Neural cell (in vitro differentiated cells): ENCODE data around the gene MINDY4. TPM values are rescaled to one million over a fixed set of nuclear protein-coding genes. Genes with fewer than 3 reads are reported as not detected.

Experiments
- H2AFZ ChIP-seq: fragments of 200-600, 300-800 bp; sonication (generic), shearing (Covaris generic); 2 replicates; pipeline ENCODE4 v1.6.0; 2014; ENCODE audit warnings: low read depth, mild to moderate bottlenecking, antibody characterized with exemption, low read length, moderate library complexity
- H3F3A ChIP-seq: fragments of 200-600 bp; shearing (Covaris generic); 2 replicates; pipeline ENCODE4 v1.6.1; 2016; ENCODE audit warnings: mild to moderate bottlenecking, moderate library complexity, mixed read lengths, antibody characterized with exemption, low read length; ENCODE audit not compliant: insufficient read depth, poor library complexity, severe bottlenecking
- H3K27ac ChIP-seq: fragments of 200-600, 300-800 bp; sonication (generic), shearing (Covaris generic); 2 replicates; pipeline ENCODE4 v1.5.1; 2014; ENCODE audit warnings: mild to moderate bottlenecking, low read length, moderate library complexity
- H3K27me3 ChIP-seq: fragments of 300-800, 200-600 bp; sonication (generic), shearing (Covaris generic); 2 replicates; pipeline ENCODE4 v1.6.0; 2014; ENCODE audit warnings: mild to moderate bottlenecking, low read depth, low read length, moderate library complexity; ENCODE audit not compliant: insufficient read depth
- H3K36me3 ChIP-seq: fragments of 300-800, 200-600 bp; sonication (generic), shearing (Covaris generic); 2 replicates; pipeline ENCODE4 v1.5.1; 2014; ENCODE audit warnings: mild to moderate bottlenecking, antibody characterized with exemption, low read length, moderate library complexity; ENCODE audit not compliant: insufficient read depth
- H3K4me2 ChIP-seq: fragments of 300-800, 200-600 bp; sonication (generic), shearing (Covaris generic); 2 replicates; pipeline ENCODE4 v1.6.0; 2014; ENCODE audit warnings: mild to moderate bottlenecking, low read length
- H3K4me3 ChIP-seq: fragments of 300-800, 200-600 bp; sonication (generic), shearing (Covaris generic); 2 replicates; pipeline ENCODE4 v1.5.1; 2014; ENCODE audit warnings: mild to moderate bottlenecking, low read length, moderate library complexity
- H3K79me2 ChIP-seq: fragments of 200-600 bp; shearing (Covaris generic); replicated peaks from 2 replicates; pipeline ENCODE4 v1.6.0; 2014; ENCODE audit warnings: mild to moderate bottlenecking, low read length, moderate library complexity; ENCODE audit not compliant: insufficient read depth
- H3K9ac ChIP-seq: fragments of 300-800, 200-600 bp; sonication (generic), shearing (Covaris generic); 2 replicates; pipeline ENCODE4 v1.6.1; 2016; ENCODE audit warnings: mild to moderate bottlenecking, low read length, mixed read lengths
- H3K9me2 ChIP-seq: fragments of 200-600 bp; shearing (Covaris generic); 2 replicates; pipeline ENCODE4 v1.6.1; 2016; ENCODE audit warnings: mild to moderate bottlenecking, low read length, mixed read lengths; ENCODE audit not compliant: insufficient read depth
- H3K9me3 ChIP-seq: fragments of 200-600, 300-800 bp; sonication (generic), shearing (Covaris generic); 2 replicates; pipeline ENCODE4 v1.6.1; 2016; ENCODE audit warnings: mild to moderate bottlenecking, mixed run types, low read length, moderate library complexity, mixed read lengths
- H4K20me1 ChIP-seq: fragments of 200-600 bp; shearing (Covaris generic); 2 replicates; pipeline ENCODE4 v1.6.1; 2016; ENCODE audit warnings: mild to moderate bottlenecking, mixed run types; ENCODE audit not compliant: insufficient read depth
- CTCF ChIP-seq: fragments of 450-650 bp; IDR thresholded peaks from 2 replicates; pipeline ENCODE4 v1.5.1; 2014; ENCODE audit warnings: antibody characterized with exemption, mild to moderate bottlenecking, moderate library complexity; ENCODE audit not compliant: poor library complexity, severe bottlenecking
- EP300 ChIP-seq: fragments of 450-650 bp; conservative IDR thresholded peaks from 2 replicates; pipeline ENCODE4 v1.6.1; 2014; ENCODE audit warnings: antibody characterized with exemption, mild to moderate bottlenecking, moderate library complexity; ENCODE audit not compliant: poor library complexity, severe bottlenecking
- EZH2 ChIP-seq: fragments of 200-600, 300-800 bp; shearing (Covaris generic), sonication (generic); IDR thresholded peaks from 2 replicates; pipeline ENCODE4 v1.6.1; 2014; ENCODE audit warnings: antibody characterized with exemption, low read length, borderline replicate concordance, mild to moderate bottlenecking; ENCODE audit not compliant: insufficient read depth, poor library complexity, severe bottlenecking
- MXI1 ChIP-seq: fragments of 450-650 bp; conservative IDR thresholded peaks from 2 replicates; pipeline ENCODE4 v1.6.1; 2014; ENCODE audit warnings: antibody characterized with exemption, mild to moderate bottlenecking; ENCODE audit not compliant: poor library complexity, severe bottlenecking
- POLR2AphosphoS5 ChIP-seq: IDR thresholded peaks from 2 replicates; pipeline ENCODE4 v1.6.1; 2012
- RAD21 ChIP-seq: fragments of 450-650 bp; conservative IDR thresholded peaks from 2 replicates; pipeline ENCODE4 v1.6.1; 2014; ENCODE audit warnings: antibody characterized with exemption, mild to moderate bottlenecking, moderate library complexity
- SMC3 ChIP-seq: fragments of 450-650 bp; conservative IDR thresholded peaks from 2 replicates; pipeline ENCODE4 v1.6.1; 2014; ENCODE audit warnings: antibody characterized with exemption, mild to moderate bottlenecking, moderate library complexity; ENCODE audit not compliant: poor library complexity
- TAF1 ChIP-seq: IDR thresholded peaks from 2 replicates; pipeline ENCODE4 v1.6.1; 2012; ENCODE audit warnings: low read depth
- polyA plus RNA-seq: library from polyadenylated mRNA; depleted of rRNA; stranded (reverse); fragments of >200 nt; gene quantifications from 2 replicates; pipeline ENCODE4 v1.2.3, GENCODE V29; 2014
- TF ChIP-seq, protein P1 (sequence below): IDR thresholded peaks from 2 replicates; pipeline ENCODE4 v1.6.1; 2012; ENCODE audit warnings: borderline replicate concordance

The MINDY4 gene
- polyA plus RNA-seq, 1 donor from 2014 or later, result 1.0 TPM

- no peaks in the 10 kb centered on the region for H3K27me3 ChIP-seq
- H3K79me2 ChIP-seq, result no peaks in the 10 kb centered on the region
- H3K4me2 ChIP-seq, result no peak overlapping the region
- no peaks in the 10 kb centered on the region for H3K9me3 ChIP-seq
- H2AFZ ChIP-seq, result no peak overlapping the region
- no peaks in the 10 kb centered on the region for H3K36me3 ChIP-seq
- H3K4me3 ChIP-seq, result no peak overlapping the region
- no peak overlapping the region for H3K27ac ChIP-seq
- no peak overlapping the region for H3K9ac ChIP-seq
- no peaks in the 10 kb centered on the region for H4K20me1 ChIP-seq
- no peak for TF ChIP-seq POLR2AphosphoS5
- TF ChIP-seq CTCF, result no peak
- TF ChIP-seq, protein P1, sequence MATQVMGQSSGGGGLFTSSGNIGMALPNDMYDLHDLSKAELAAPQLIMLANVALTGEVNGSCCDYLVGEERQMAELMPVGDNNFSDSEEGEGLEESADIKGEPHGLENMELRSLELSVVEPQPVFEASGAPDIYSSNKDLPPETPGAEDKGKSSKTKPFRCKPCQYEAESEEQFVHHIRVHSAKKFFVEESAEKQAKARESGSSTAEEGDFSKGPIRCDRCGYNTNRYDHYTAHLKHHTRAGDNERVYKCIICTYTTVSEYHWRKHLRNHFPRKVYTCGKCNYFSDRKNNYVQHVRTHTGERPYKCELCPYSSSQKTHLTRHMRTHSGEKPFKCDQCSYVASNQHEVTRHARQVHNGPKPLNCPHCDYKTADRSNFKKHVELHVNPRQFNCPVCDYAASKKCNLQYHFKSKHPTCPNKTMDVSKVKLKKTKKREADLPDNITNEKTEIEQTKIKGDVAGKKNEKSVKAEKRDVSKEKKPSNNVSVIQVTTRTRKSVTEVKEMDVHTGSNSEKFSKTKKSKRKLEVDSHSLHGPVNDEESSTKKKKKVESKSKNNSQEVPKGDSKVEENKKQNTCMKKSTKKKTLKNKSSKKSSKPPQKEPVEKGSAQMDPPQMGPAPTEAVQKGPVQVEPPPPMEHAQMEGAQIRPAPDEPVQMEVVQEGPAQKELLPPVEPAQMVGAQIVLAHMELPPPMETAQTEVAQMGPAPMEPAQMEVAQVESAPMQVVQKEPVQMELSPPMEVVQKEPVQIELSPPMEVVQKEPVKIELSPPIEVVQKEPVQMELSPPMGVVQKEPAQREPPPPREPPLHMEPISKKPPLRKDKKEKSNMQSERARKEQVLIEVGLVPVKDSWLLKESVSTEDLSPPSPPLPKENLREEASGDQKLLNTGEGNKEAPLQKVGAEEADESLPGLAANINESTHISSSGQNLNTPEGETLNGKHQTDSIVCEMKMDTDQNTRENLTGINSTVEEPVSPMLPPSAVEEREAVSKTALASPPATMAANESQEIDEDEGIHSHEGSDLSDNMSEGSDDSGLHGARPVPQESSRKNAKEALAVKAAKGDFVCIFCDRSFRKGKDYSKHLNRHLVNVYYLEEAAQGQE, result no peak
- no peak for TF ChIP-seq EZH2
- no peak for TF ChIP-seq RAD21
- TF ChIP-seq TAF1, result no peak
- no peak for TF ChIP-seq SMC3
- no peak for TF ChIP-seq EP300
- no peak for TF ChIP-seq MXI1
- no peaks in the 10 kb centered on the region for H3K9me2 ChIP-seq
- no peaks in the 10 kb centered on the region for H3F3A ChIP-seq
These were observed 126.6 kb downstream of the MINDY4 start for GRCh38 chr7:30897770-30898169.

DNA sequence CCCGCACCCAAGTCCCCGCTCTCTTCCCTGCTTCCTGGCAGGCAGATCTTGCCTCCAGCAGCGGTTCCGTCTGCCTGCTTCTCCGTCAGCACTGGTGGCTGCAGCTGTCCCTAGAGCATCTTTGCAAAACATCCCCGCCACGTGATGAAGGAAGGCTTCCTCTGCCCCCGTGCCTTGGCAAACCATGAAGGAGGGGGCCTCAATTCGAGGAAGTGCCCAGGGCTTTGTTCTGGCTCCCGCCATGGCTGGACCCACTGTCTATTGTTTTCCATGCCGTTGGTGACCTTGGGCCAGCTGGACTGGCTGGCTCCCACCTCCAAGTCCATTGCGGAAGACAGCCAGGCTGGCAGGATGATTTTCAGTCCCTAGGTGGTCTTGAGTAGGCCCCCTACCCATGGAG is 127.2 kb downstream of the MINDY4 start:
- Histone ChIP-seq H4K20me1 (no peaks in the 10 kb centered on the region), H2AFZ (no peak overlapping the region), H3K9me2 (no peaks in the 10 kb centered on the region), H3K9ac (no peak overlapping the region), H3K9me3 (no peaks in the 10 kb centered on the region), H3K79me2 (no peaks in the 10 kb centered on the region), H3K36me3 (no peaks in the 10 kb centered on the region), H3F3A (no peaks in the 10 kb centered on the region), H3K27me3 (no peaks in the 10 kb centered on the region), H3K27ac (no peak overlapping the region), H3K4me3 (no peak overlapping the region), H3K4me2 (no peak overlapping the region)
- TF ChIP-seq MXI1 (no peak), POLR2AphosphoS5 (no peak), CTCF (no peak), EP300 (no peak), TAF1 (no peak), RAD21 (no peak), SMC3 (no peak), EZH2 (no peak)
- TF ChIP-seq, protein P1, result no peak
